Neuronal stem cell (in vitro differentiated cells): ENCODE data around the gene NPTN. TPM values are rescaled to one million over a fixed set of nuclear protein-coding genes. Genes with fewer than 3 reads are reported as not detected.

Source experiments
- DNase-seq: peaks from one replicate; pipeline ENCODE4 v3.0.0-alpha.2; 2013; ENCODE audit warnings: low spot score
- H2AFZ ChIP-seq: one replicate; pipeline ENCODE4 v1.6.1; 2013; ENCODE audit warnings: mild to moderate bottlenecking, low read length, inconsistent platforms
- H2AK5ac ChIP-seq: 2 replicates; pipeline ENCODE4 v1.6.1; 2013; ENCODE audit warnings: low read depth, mild to moderate bottlenecking, inconsistent platforms, low read length, moderate library complexity, mixed read lengths
- H2BK120ac ChIP-seq: 2 replicates; pipeline ENCODE4 v1.6.1; 2013; ENCODE audit warnings: low read depth, mild to moderate bottlenecking, inconsistent platforms, low read length, moderate library complexity, mixed read lengths
- H2BK12ac ChIP-seq: one replicate; pipeline ENCODE4 v1.6.1; 2013; ENCODE audit warnings: low read length, inconsistent platforms
- H2BK15ac ChIP-seq: 2 replicates; pipeline ENCODE4 v1.6.1; 2013; ENCODE audit warnings: mild to moderate bottlenecking, low read length, inconsistent platforms, mixed read lengths
- H2BK5ac ChIP-seq: one replicate; pipeline ENCODE4 v1.6.1; 2013; ENCODE audit warnings: inconsistent platforms, mild to moderate bottlenecking, low read length, moderate library complexity
- H3K14ac ChIP-seq: one replicate; pipeline ENCODE4 v1.6.1; 2013; ENCODE audit warnings: low read length, inconsistent platforms
- H3K18ac ChIP-seq: 2 replicates; pipeline ENCODE4 v1.6.1; 2013; ENCODE audit warnings: low read length, inconsistent platforms
- H3K23ac ChIP-seq: 2 replicates; pipeline ENCODE4 v1.6.1; 2013; ENCODE audit warnings: low read depth, mild to moderate bottlenecking, mixed read lengths, low read length, inconsistent platforms; ENCODE audit not compliant: poor library complexity
- H3K27ac ChIP-seq: replicated peaks from 3 replicates; pipeline ENCODE4 v1.5.1; 2013; ENCODE audit warnings: low read length, inconsistent platforms
- H3K27me3 ChIP-seq, 3 experiments: 2 replicates each; pipeline ENCODE4 v1.6.1; 2013; ENCODE audit warnings: low read length in 3 of 3, mild to moderate bottlenecking in 2 of 3, inconsistent platforms in 1 of 3, low read depth in 1 of 3, mixed read lengths in 1 of 3, moderate library complexity in 1 of 3; ENCODE audit not compliant: control insufficient read depth in 3 of 3, insufficient read depth in 3 of 3
- H3K36me3 ChIP-seq, 2 donors: replicated peaks in 1 of 2; 2 replicates each; pipeline ENCODE4 v1.6.1; 2013; ENCODE audit warnings: low read length in 2 of 2; ENCODE audit not compliant: control insufficient read depth in 2 of 2, insufficient read depth in 2 of 2
- H3K4ac ChIP-seq: 2 replicates; pipeline ENCODE4 v1.6.1; 2013; ENCODE audit warnings: inconsistent platforms, mild to moderate bottlenecking, low read length, moderate library complexity
- H3K4me1 ChIP-seq, 2 donors: 1 replicate in 1 of 2; 2 replicates in 1 of 2; pipeline ENCODE4 v1.6.1; 2013; ENCODE audit warnings: low read length in 2 of 2, low read depth in 1 of 2; ENCODE audit not compliant: control insufficient read depth in 2 of 2, insufficient read depth in 1 of 2
- H3K4me2 ChIP-seq: one replicate; pipeline ENCODE4 v1.6.1; 2013; ENCODE audit warnings: mild to moderate bottlenecking, low read length, inconsistent platforms; ENCODE audit not compliant: insufficient read depth, poor library complexity, severe bottlenecking
- H3K4me3 ChIP-seq, 2 donors: 2 replicates each; pipeline ENCODE4 v1.5.1; 2013; ENCODE audit warnings: low read length in 2 of 2, mild to moderate bottlenecking in 2 of 2, inconsistent platforms in 1 of 2, moderate library complexity in 1 of 2
- H3K79me1 ChIP-seq: one replicate; pipeline ENCODE4 v1.6.1; 2013; ENCODE audit warnings: low read depth, mild to moderate bottlenecking, inconsistent platforms, low read length, moderate library complexity
- H3K9ac ChIP-seq: one replicate; pipeline ENCODE4 v1.6.1; 2013; ENCODE audit warnings: mild to moderate bottlenecking, low read depth, low read length, inconsistent platforms; ENCODE audit not compliant: poor library complexity
- H3K9me3 ChIP-seq, 2 donors: replicated peaks in 1 of 2; 2 replicates each; pipeline versions ENCODE3 to v1.6.1; 2013; ENCODE audit warnings: low read length in 2 of 2, mild to moderate bottlenecking in 2 of 2, inconsistent platforms in 1 of 2, low read depth in 1 of 2, mixed read lengths in 1 of 2, moderate library complexity in 1 of 2; ENCODE audit not compliant: control insufficient read depth in 2 of 2, insufficient read depth in 1 of 2
- H4K8ac ChIP-seq: one replicate; pipeline ENCODE4 v1.6.1; 2013; ENCODE audit warnings: low read depth, mild to moderate bottlenecking, inconsistent platforms, low read length, moderate library complexity
- H4K91ac ChIP-seq: one replicate; pipeline ENCODE4 v1.6.1; 2013; ENCODE audit warnings: low read length, low read depth, mild to moderate bottlenecking, inconsistent platforms; ENCODE audit not compliant: poor library complexity
- WGBS, 2 donors: extraction: QIAGEN DNeasy Blood & Tissue Kit; methylation state at CpG; one replicate each; pipeline ENCODE4 v1.1.7; 2013; ENCODE audit warnings: missing lambda C conversion rate in 2 of 2, mixed read lengths in 1 of 2; ENCODE audit not compliant: insufficient read length in 2 of 2, insufficient replicate concordance in 1 of 2; ENCODE audit errors: extremely low coverage in 2 of 2; 5-methylcytosine and 5-hydroxymethylcytosine counted together
- polyA plus RNA-seq, 2 experiments: library from polyadenylated mRNA; stranded (reverse); fragments of 200-250 nt; gene quantifications; one replicate each; pipeline ENCODE4 v1.2.3, GENCODE V29; 2013

Gene NPTN
- 47.2 TPM for polyA plus RNA-seq (2013, experiment 1 of 2)
- 47.3 TPM for polyA plus RNA-seq (2013, experiment 2 of 2)

DNA sequence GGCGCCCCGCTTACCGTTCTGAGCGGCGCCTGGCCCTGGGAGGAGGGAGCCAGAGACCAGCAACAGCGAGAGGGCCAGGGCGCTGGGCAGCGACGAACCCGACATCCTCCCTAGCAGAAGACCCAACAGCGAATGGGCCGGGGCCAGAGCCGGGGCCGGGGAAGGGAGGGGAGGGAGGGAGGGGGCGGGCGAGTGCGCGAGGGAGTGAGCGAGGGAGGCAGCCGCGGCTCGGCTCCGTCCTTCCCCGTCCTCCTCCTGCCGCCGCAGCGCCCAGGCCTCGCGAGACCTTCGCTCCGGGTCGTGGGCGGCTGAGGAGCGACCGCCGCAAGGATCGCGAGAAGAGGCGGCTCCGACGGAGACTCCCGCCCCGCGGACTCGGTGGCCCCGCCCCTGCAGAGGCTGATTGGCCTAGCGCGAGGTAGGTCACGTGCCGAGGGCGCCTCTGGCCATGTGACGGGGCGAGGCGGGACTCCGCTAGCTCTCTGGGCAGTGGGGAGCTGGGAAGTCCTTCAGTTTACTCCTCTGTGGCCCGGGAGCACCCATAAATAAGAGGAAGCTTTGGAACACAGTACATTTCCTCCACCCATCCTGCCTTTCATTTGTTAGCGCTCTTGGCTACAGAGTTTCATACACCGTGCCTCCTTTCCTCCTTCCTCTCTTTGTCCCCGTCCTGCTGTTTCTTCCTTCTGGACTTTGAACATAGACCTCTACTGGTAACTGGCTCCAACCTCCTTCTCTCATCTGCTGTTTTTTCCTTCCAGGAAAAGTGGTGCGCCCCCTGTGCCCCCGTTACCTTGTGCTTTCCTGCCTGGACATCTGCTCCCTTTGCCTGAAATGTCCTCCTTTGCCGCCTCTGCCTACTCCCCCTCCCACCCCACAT is at the start of gene NPTN:
TSS of gene NPTN (minus strand) at position 279 of the 880 bp plus-strand sequence. CDS start at position 105, 174 bp downstream.
- Histone ChIP-seq H3K14ac (no peak within 1 kb of the TSS), H2BK15ac (no peak within 1 kb of the TSS), H2BK5ac (peak within 1 kb of the TSS; percentile 79), H2BK120ac (peak within 1 kb of the TSS; percentile 12), H3K9ac (peak within 1 kb of the TSS; percentile 97), H4K91ac (peak within 1 kb of the TSS; percentile 68), H2AK5ac (peak within 1 kb of the TSS; percentile 92), H2BK12ac (no peak within 1 kb of the TSS), H3K4ac (no peak within 1 kb of the TSS), H3K4me2 (peak within 1 kb of the TSS; percentile 75), H3K9me3 (no peaks in the 10 kb centered on the region), H3K18ac (peak within 1 kb of the TSS; percentile 93), H3K23ac (peak within 1 kb of the TSS; percentile 76), H4K8ac (no peak within 1 kb of the TSS), H3K27ac (peak within 1 kb of the TSS; percentile 52), H3K79me1 (peaks cover 5% of the 10 kb centered on the region), H3K27me3 (no peaks in the 10 kb centered on the region), H3K4me3 (peak within 1 kb of the TSS; percentile 75 to 98), H3K4me1 (peaks cover 7 to 29% of the 10 kb centered on the region in 2 donors), H2AFZ (peak within 1 kb of the TSS; percentile 87), H3K36me3 (no peaks in the 10 kb centered on the region)
- WGBS, 2 donors, result no CpG with 5 or more reads among the region's 62 CpGs
- DNase-seq, result peak; percentile 96

DNA sequence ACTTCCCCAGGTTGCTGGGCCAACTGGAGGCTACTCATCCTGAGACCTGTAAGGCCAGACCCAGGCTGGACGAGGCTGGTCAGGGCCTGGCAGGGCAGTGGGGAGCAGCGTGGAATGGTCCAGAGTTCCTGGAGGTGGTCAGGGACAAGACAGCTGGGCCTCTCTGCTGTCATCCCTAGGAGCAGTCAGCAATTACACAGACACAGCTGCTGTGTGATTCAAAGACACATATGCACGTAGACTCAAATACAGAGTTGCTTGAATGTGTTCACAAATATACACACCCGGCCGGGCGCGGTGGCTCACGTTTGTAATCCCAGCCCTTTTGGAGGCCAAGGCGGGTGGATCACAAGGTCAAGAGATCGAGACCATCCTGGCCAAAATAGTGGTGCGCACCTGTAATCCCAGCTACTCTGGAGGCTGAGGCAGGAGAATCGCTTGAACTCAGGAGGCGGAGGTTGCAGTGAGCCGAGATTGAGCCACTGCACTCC is 49.5 kb upstream of the NPTN start:
- no peak for DNase-seq
- no CpG with 5 or more reads among the region's 14 CpGs for WGBS, 2 donors

GRCh38 chr15:73681856-73682599 is 48.8 kb upstream of the NPTN start:
- Histone ChIP-seq H3K4ac (no peak overlapping the region), H2AFZ (no peak overlapping the region), H2BK15ac (peak overlapping the region; percentile 28), H2AK5ac (no peak overlapping the region), H4K8ac (no peak overlapping the region), H3K4me1 (peaks cover 15 to 20% of the 10 kb centered on the region in 2 donors), H3K79me1 (peaks cover 1% of the 10 kb centered on the region), H3K4me3 (no peak overlapping the region), H3K9me3 (no peaks in the 10 kb centered on the region), H3K27me3 (peaks cover 0 to 10% (median 0%) of the 10 kb centered on the region in 3 experiments), H3K36me3 (no peaks in the 10 kb centered on the region), H4K91ac (no peak overlapping the region), H3K23ac (no peak overlapping the region), H3K27ac (no peak overlapping the region), H2BK120ac (no peak overlapping the region), H3K18ac (no peak overlapping the region), H3K9ac (no peak overlapping the region), H3K4me2 (no peak overlapping the region), H2BK12ac (peak overlapping the region; percentile 7), H2BK5ac (no peak overlapping the region), H3K14ac (no peak overlapping the region)
- DNase-seq, result no peak
- WGBS, 2 donors, result no CpG with 5 or more reads among the region's 3 CpGs

More for the DNA sequence above, 49.5 kb upstream of the NPTN start:
- H2AFZ ChIP-seq, result no peak overlapping the region
- no peak overlapping the region for H3K4ac ChIP-seq
- H3K36me3 ChIP-seq, result no peaks in the 10 kb centered on the region
- no peak overlapping the region for H3K4me2 ChIP-seq
- H2BK15ac ChIP-seq, result peak overlapping the region; percentile 28
- H3K23ac ChIP-seq, result no peak overlapping the region
- H3K4me1 ChIP-seq, result peaks cover 16 to 25% of the 10 kb centered on the region in 2 donors
- no peaks in the 10 kb centered on the region for H3K9me3 ChIP-seq
- no peak overlapping the region for H2BK5ac ChIP-seq
- no peak overlapping the region for H2BK120ac ChIP-seq
- H3K27me3 ChIP-seq, result peaks cover 0 to 10% (median 0%) of the 10 kb centered on the region in 3 experiments
- no peak overlapping the region for H3K27ac ChIP-seq
- no peak overlapping the region for H3K4me3 ChIP-seq
- no peak overlapping the region for H4K91ac ChIP-seq
- no peak overlapping the region for H2AK5ac ChIP-seq
- peaks cover 5% of the 10 kb centered on the region for H3K79me1 ChIP-seq
- H3K18ac ChIP-seq, result no peak overlapping the region
- H2BK12ac ChIP-seq, result peak overlapping the region; percentile 7
- no peak overlapping the region for H4K8ac ChIP-seq
- H3K14ac ChIP-seq, result no peak overlapping the region
- H3K9ac ChIP-seq, result no peak overlapping the region
